GM12878 (cell line): ENCODE results near the gene TFAM. TPM values are rescaled to one million over a fixed set of nuclear protein-coding genes. Genes with fewer than 3 reads are reported as not detected.

Experiments
- CEBPB ChIP-seq, 2 experiments: fragments of 150-350 bp in 1 of 2; IDR thresholded peaks; 2 replicates each; pipeline ENCODE4 v1.6.1; 2012 to 2014; ENCODE audit warnings: low read depth in 2 of 2, low read length in 2 of 2, borderline replicate concordance in 1 of 2, inconsistent platforms in 1 of 2
- CREM ChIP-seq: IDR thresholded peaks from 2 replicates; pipeline ENCODE4 v1.6.1; 2014; ENCODE audit warnings: antibody characterized with exemption, low read depth
- FOXK2 ChIP-seq: fragments of 450-650 bp; IDR thresholded peaks from 2 replicates; pipeline ENCODE4 v1.6.1; 2017; ENCODE audit warnings: mild to moderate bottlenecking, moderate library complexity
- FOXM1 ChIP-seq: IDR thresholded peaks from 2 replicates; pipeline ENCODE4 v1.6.1; 2012; ENCODE audit warnings: low read depth, mild to moderate bottlenecking, inconsistent platforms, low read length, moderate library complexity
- GATAD2B ChIP-seq: fragments of 450-650 bp; conservative IDR thresholded peaks from 2 replicates; pipeline ENCODE4 v1.6.1; 2017; ENCODE audit warnings: low read depth, mild to moderate bottlenecking, moderate library complexity
- KDM1A ChIP-seq: fragments of 200-600 bp; sonication (generic); IDR thresholded peaks from 2 replicates; pipeline ENCODE4 v1.6.1; 2016; ENCODE audit warnings: borderline replicate concordance
- MAX ChIP-seq: IDR thresholded peaks from 2 replicates; pipeline ENCODE4 v1.6.1; 2012; ENCODE audit warnings: low read depth, low read length, improper control_type of control experiment
- MEF2A ChIP-seq: IDR thresholded peaks from 2 replicates; pipeline ENCODE4 v1.6.1; 2011; ENCODE audit warnings: low read depth, mild to moderate bottlenecking, low read length, moderate library complexity; ENCODE audit not compliant: insufficient read depth
- MLLT1 ChIP-seq: fragments of 450-650 bp; IDR thresholded peaks from 2 replicates; pipeline ENCODE4 v1.6.1; 2016; ENCODE audit warnings: mild to moderate bottlenecking
- MYC ChIP-seq: IDR thresholded peaks from 2 replicates; pipeline ENCODE4 v1.6.1; 2011; ENCODE audit warnings: mild to moderate bottlenecking, low read length, moderate library complexity, inconsistent platforms; ENCODE audit not compliant: insufficient read depth, insufficient replicate concordance, insufficient read length, severe bottlenecking
- NFXL1 ChIP-seq: fragments of 450-650 bp; IDR thresholded peaks from 2 replicates; pipeline ENCODE4 v1.6.1; 2017; ENCODE audit warnings: antibody characterized with exemption, mild to moderate bottlenecking, borderline replicate concordance
- NKRF ChIP-seq: fragments of 450-650 bp; conservative IDR thresholded peaks from 2 replicates; pipeline ENCODE4 v1.6.1; 2017; ENCODE audit warnings: mild to moderate bottlenecking, moderate library complexity
- PRDM15 ChIP-seq: fragments of 450-650 bp; formaldehyde crosslinking; IDR thresholded peaks from 2 replicates; pipeline ENCODE4 v1.4.0; 2020; ENCODE audit warnings: mild to moderate bottlenecking, moderate library complexity
- RAD51 ChIP-seq: fragments of 450-650 bp; IDR thresholded peaks from 2 replicates; pipeline ENCODE4 v1.6.1; 2016; ENCODE audit warnings: moderate library complexity, mild to moderate bottlenecking, inconsistent platforms
- USF1 ChIP-seq: IDR thresholded peaks from 2 replicates; pipeline ENCODE4 v1.6.1; 2011; ENCODE audit warnings: borderline replicate concordance, low read depth, mild to moderate bottlenecking, moderate library complexity, mixed read lengths, low read length; ENCODE audit not compliant: insufficient read depth; ENCODE audit errors: extremely low read length
- YBX1 ChIP-seq: fragments of 450-650 bp; IDR thresholded peaks from 2 replicates; pipeline ENCODE4 v1.6.1; 2016; ENCODE audit warnings: antibody characterized with exemption
- ZBTB4 ChIP-seq: fragments of 450-650 bp; formaldehyde crosslinking; IDR thresholded peaks from 2 replicates; pipeline ENCODE4 v1.4.0; 2022; ENCODE audit warnings: mild to moderate bottlenecking, moderate library complexity
- polyA plus RNA-seq, 11 experiments: library from polyadenylated mRNA; depleted of rRNA in 4 of 11; unstranded in 6 of 11; stranded (reverse) in 5 of 11; fragments of >200 nt; fragmentation: Nextera tagmentation in 4 of 11; fragmentation: Illumina TruSeq in 1 of 11; extraction: Ambion mirVana in 4 of 11; extraction: Trizol in 1 of 11; gene quantifications; 1 replicate in 1 of 11; 2 replicates in 10 of 11; pipeline versions ENCODE4 v1.2.1 to v1.2.3, GENCODE V29; 2011 to 2016; ENCODE audit warnings: inconsistent platforms in 2 of 11, missing spikeins in 2 of 11, low read depth in 1 of 11
- total RNA-seq, 4 experiments: library from RNA; depleted of rRNA in 3 of 4; stranded (reverse); fragments of >200 nt in 3 of 4; fragmentation: Illumina TruSeq in 1 of 4; extraction: Trizol in 1 of 4; gene quantifications; 2 replicates each; pipeline versions ENCODE4 v1.2.1 to v1.2.3, GENCODE V29; 2013 to 2021

The TFAM gene
- total and polyA plus RNA-seq, 10 of the 15 experiments (the other 5 are each of a cell fraction or from before 2014, with no cell fraction given), result 44.9 to 135 (median 93.3) TPM

GRCh38 chr10:58384999-58385783, at the start of gene TFAM (continued):
- TF ChIP-seq PRDM15 (CRISPR knock-in tag) (no peak), YBX1 (no peak), FOXM1 (no peak; the same call in none of the 2 replicates), MLLT1 (peak; percentile 72), ZBTB4 (CRISPR knock-in tag) (no peak), RAD51 (no peak), MAX (peak; percentile 84; the same call in 1 of the 2 replicates), GATAD2B (peak; percentile 88), MEF2A (no peak), FOXK2 (peak; percentile 75), NKRF (peak; percentile 93), CREM (peak; percentile 32), USF1 (no peak), KDM1A (no peak), CEBPB (IDR thresholded peaks at IDR 0.05; ENCODE audit: borderline replicate concordance in 1 of 2, low read depth in 2 of 2, low read length in 2 of 2) (no peak), NFXL1 (no peak), MYC (peak; percentile 73)
